Measurements from ENCODE around the gene NUTF2. TPM values are rescaled to one million over a fixed set of nuclear protein-coding genes. Genes with fewer than 3 reads are reported as not detected.
"Not testable (repeated sequence)": the region's sequence is repeated elsewhere in the genome, so short reads cannot be mapped to it uniquely, and the experiment has no call there.

Gene NUTF2
- polyA plus RNA-seq, 4 donors = 103 to 128 (median 126) TPM

DNA sequence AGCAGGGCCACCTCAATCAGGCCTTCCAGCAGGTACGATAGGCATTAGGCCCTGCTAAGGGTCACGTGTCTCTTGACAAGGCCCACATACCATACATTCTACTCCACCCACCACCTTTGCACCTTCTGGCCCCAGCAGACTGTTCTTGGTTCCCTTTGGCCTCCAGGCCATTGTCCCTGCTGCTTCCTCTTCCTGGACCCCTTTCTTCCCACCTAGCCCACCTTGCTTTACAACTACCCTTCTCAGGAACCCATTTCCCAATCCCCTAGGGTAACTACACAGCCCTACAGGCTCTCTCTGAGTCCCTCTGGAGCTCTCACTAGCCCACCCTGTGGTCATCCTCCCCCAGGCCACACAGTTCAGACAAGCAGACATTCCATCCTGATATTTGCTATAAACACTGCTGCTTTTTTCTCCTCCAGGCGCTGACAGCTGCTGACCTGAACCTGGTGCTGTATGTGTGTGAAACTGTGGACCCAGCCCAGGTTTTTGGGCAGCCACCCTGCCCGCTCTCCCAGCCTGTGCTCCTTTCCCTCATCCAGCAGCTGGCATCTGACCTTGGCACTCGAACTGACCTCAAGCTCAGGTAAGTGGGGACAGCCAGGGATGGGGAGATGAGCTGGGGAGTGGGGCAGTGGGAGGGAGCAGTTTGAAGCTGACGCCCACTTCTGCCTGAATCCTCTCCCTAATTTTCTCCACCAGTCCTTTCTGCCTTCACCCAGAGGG is 36.6 kb downstream of the NUTF2 start:
- no peak for DNase-seq (ENCODE audit: low read depth in 4 of 4, low spot score in 3 of 4)

DNA sequence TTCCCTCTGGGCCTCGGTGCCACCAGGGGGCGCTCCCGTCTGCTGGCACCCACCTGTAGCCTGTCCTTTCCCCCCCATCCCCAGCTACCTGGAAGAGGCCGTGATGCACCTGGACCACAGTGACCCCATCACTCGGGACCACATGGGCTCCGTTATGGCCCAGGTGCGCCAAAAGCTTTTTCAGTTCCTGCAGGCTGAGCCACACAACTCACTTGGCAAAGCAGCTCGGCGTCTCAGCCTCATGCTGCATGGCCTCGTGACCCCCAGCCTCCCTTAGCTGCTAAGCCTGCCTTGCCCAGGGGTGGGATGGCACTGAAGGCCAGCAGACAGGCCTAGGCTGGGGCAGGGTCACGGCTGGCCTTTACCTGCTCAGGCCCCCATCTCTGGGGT is 37.1 kb downstream of the NUTF2 start:
- no peak for DNase-seq (ENCODE audit: low read depth in 4 of 4, low spot score in 3 of 4)

DNA sequence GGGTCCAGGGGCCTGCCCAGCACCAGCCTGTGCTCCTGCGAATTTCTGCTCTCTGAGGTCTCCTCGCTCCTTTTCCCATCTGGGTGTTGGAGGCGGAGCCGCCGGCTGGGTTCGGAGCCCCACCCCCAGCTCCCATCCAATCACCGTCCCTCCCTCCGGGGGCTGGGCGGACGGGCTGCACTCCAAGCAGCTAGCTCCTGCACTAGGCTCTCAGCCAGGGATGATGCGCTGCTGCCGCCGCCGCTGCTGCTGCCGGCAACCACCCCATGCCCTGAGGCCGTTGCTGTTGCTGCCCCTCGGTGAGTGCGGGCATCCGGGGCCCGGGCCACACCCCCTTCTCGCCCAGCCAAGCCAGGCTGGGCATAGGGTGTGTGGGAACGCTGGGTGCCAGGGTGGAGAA is 38.0 kb downstream of the NUTF2 start, which contains the start of gene NRN1L:
TSS of gene NRN1L (plus strand) at position 202 of the 400 bp plus-strand sequence. CDS start at position 221, 19 bp downstream.
- DNase-seq (ENCODE audit: low read depth in 4 of 4, low spot score in 3 of 4) = peak in 2 of 4 donors; percentile 48 to 50

DNA sequence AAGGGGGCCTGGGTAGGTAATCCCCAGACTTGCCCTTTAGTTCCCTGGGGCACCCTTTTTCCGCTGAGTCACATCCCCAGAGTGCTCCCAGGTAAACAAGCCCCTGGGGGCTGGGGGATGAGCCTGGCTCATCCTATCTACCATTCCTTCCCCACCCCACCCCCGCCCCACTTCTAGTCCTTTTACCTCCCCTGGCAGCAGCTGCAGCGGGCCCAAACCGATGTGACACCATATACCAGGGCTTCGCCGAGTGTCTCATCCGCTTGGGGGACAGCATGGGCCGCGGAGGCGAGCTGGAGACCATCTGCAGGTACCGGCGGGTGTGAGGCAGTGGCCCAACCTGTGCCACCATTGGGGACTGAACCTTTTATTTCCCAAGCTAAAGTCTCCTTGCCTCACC is 38.8 kb downstream of the NUTF2 start:
- no peak for DNase-seq (ENCODE audit: low read depth in 4 of 4, low spot score in 3 of 4)

- no peak for DNase-seq (ENCODE audit: low read depth in 4 of 4, low spot score in 3 of 4)
Measured at GRCh38 chr16:67885976-67886375, 39.2 kb downstream of the NUTF2 start.

DNA sequence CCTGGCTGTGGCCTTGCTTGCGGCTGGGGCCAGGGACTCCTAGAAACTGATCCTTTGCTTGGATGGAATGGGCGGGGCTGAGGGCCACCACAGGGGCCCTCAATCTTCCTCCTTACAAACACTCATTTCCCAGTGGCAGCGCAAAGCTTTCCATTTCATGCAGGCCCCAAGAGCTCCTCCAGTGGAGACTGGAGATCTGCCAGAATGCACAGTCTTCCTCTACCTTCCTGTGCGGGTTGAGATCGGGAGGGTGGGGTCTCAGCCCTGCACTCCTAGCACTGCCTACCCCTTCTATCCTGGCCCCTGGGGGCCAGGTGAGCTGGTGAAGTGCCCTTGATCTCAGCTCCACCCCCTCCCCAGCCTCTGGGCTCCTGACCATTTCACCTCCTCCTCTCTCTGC is 39.7 kb downstream of the NUTF2 start:
- no peak for DNase-seq (ENCODE audit: low read depth in 4 of 4, low spot score in 3 of 4)

DNA sequence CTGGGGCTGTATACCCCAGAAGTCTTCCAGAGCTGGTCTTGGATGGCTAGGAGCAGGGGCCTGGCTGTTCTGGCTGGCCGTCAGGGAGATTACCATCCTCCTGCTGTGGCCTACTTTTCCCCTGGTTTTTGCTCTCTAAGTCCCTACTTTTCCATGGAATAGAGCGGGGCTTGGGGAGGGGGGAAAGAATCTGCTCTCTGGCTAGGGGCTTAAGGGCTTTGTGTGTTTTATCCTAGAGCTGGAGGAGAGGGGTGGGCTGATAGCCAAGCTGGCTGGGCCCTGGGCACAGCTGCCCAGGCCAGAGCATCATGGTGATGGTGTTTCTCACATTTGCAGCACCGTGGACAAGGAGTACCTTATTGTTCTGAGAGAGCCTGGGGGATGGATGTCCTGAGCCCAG is 41.6 kb downstream of the NUTF2 start:
- no peak for DNase-seq (ENCODE audit: low read depth in 4 of 4, low spot score in 3 of 4)

DNA sequence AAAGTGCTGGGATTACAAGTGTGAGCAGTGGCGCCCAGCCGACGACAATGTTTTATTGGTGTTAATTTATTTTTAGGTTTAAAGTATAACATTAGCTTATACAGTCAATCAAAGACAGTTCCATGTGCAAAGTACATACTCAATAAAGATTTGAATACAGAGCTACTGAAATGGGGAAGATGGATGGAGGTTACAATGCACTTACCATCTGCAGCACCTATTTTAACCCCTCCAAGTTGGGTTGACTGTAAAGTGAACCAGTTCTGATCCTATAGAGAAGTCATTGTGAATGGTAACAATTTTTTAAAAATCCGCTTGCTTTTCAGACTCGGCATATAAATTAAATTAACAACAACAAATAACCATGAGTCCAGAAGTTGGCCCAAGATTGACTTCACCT is 45.6 kb downstream of the NUTF2 start:
- no peak for DNase-seq (ENCODE audit: low read depth in 4 of 4, low spot score in 3 of 4)

- peak; percentile 81 to 93 (median 86) for DNase-seq (ENCODE audit: low read depth in 4 of 4, low spot score in 3 of 4)
Measured at GRCh38 chr16:67892899-67893742, 46.4 kb downstream of the NUTF2 start, which contains the start of gene PSKH1. Gene PSKH1, plus strand, starts transcription at chr16:67893254. Its CDS starts 15,496 bp downstream, at chr16:67908750.

DNA sequence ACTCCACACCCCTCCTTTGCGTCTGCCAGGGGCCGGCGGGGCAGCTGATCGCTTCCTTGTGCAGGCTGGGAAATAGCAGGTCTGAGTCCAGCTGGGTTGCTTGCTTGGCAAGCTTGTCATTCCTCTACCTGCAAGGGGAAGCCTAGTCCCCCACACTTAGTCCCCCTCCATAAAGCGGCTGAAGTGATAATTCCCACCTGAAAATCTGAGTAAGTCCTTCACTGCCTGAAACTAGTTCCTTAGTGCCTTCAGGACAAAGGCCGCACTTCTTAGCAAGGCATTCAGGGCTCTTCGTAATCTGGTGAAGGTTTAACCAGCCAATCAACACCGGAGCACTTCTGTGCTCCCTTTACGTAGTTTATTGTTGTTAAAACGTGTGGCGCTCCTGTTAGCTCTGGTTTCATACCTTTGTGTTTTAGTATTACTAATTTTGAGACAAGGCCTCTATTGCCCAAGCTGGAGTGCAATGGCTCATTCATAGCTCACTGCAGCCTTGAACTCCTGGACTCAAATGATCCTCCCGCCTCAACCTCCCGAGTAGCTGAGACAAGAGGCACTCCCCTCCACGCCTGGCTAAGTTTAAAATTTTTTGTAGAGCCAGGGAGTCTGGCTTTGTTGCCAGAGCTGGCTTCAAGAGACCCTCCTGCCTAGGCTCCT is 47.1 kb downstream of the NUTF2 start:
- DNase-seq (ENCODE audit: low read depth in 4 of 4, low spot score in 3 of 4) = no peak

DNA sequence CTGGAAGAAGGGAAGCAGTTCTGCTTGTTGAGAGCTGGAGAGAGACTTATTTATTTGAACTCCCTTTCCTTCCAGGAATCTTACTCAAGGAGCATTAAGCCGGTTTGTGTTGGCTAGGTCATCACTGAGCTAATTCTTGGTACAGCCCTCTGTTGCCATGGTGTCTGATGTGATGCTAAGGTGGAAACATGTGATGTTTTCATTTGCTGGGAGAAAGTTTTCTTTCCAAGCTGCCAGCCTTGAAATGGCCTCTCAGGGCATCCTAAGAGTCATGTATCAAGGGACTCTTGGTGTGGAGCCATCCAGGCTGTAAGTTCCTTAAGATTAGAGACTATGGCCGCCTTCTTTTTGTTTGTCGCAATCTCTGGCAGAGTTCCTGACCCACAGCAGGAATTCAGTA is 50.5 kb downstream of the NUTF2 start:
- DNase-seq (ENCODE audit: low read depth in 4 of 4, low spot score in 3 of 4) = no peak

DNA sequence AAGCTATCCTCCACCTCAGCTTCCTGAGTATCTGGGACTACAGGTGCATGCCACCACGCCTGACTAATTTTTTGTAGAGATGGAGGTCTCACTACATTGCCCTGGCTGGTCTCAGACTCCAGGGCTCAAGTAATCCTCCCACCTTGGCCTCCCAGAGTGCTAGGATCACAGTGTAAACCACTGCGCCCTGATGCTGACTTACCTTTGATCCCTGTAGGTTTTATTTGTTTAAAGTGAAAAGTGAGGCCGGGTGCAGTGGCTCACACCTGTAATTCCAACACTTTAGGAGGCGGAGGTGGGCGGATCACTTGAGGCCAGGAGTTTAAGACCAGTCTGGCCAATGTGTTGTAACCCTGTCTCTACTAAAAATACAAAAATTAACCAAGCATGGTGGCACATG is 55.0 kb downstream of the NUTF2 start:
- DNase-seq (ENCODE audit: low read depth in 4 of 4, low spot score in 3 of 4) = no peak

DNA sequence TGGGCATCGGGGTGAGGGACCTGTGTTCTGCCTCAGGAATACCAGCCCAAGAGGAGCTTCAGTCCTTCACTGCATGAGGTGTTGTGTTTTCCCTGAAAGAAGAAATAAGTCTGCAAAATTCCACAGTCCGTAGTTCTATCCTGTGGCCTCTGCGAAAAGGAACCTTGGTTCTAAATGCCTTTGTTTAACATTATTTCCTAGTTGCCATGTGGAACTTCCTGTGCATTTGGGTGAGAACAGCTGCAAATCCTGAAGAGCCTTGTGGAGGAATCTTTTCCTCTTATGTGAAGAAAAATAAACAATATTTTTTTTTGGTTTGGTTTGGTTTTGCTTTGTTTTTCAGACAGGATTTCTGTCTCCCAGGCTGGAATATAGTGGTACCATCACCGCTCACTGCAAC is 56.1 kb downstream of the NUTF2 start:
- DNase-seq (ENCODE audit: low read depth in 4 of 4, low spot score in 3 of 4) = no peak

DNA sequence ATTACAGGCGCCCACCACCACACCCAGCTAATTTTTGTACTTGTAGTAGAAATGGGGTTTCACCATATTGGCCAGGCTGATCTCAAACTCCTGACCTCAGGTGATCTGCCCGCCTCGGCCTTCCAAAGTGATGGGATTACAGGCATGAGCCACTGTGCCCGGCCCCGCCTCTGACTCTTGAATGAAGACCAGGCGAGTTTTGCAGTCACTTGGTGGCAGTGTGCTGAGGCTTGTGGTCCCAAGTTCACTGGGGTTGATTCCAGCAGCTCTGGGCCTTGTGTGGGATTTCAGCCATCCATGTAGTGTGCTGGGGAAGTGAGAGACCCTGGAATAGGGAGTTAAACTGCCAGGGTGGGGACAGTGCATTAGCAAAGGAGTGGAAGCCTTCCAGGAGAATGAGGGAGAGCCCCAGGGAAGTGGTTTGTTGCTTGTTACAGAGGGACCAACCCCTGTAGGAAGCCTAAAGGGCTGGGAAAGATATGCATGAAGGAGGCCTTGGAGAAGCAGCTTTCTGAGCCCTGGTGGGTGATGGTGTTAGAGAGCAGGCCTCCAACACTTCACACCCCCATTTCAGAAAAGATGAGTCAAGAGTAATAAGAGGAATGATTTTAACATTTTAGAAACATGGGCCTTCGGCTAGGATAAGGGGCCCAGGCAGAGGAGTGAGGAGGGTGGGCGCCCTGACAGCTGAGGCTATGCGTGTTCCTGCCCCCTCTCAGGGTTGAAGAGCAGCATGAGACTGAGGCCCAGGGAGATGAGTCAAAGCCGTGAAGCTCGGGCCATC is 60.9 kb downstream of the NUTF2 start:
- no peak for DNase-seq (ENCODE audit: low read depth in 4 of 4, low spot score in 3 of 4)

DNA sequence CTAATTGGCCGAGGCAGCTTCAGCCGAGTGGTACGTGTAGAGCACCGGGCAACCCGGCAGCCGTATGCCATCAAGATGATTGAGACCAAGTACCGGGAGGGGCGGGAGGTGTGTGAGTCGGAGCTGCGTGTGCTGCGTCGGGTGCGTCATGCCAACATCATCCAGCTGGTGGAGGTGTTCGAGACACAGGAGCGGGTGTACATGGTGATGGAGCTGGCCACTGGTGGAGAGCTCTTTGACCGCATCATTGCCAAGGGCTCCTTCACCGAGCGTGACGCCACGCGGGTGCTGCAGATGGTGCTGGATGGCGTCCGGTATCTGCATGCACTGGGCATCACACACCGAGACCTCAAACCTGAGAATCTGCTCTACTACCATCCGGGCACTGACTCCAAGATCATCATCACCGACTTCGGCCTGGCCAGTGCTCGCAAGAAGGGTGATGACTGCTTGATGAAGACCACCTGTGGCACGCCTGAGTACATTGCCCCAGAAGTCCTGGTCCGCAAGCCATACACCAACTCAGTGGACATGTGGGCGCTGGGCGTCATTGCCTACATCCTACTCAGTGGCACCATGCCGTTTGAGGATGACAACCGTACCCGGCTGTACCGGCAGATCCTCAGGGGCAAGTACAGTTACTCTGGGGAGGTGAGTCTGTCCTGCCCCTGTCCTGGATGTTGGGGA is 62.5 kb downstream of the NUTF2 start:
- no peak for DNase-seq (ENCODE audit: low read depth in 4 of 4, low spot score in 3 of 4)

- DNase-seq (ENCODE audit: low read depth in 4 of 4, low spot score in 3 of 4) = no peak
Measured at GRCh38 chr16:67910158-67910557, 63.4 kb downstream of the NUTF2 start.

DNA sequence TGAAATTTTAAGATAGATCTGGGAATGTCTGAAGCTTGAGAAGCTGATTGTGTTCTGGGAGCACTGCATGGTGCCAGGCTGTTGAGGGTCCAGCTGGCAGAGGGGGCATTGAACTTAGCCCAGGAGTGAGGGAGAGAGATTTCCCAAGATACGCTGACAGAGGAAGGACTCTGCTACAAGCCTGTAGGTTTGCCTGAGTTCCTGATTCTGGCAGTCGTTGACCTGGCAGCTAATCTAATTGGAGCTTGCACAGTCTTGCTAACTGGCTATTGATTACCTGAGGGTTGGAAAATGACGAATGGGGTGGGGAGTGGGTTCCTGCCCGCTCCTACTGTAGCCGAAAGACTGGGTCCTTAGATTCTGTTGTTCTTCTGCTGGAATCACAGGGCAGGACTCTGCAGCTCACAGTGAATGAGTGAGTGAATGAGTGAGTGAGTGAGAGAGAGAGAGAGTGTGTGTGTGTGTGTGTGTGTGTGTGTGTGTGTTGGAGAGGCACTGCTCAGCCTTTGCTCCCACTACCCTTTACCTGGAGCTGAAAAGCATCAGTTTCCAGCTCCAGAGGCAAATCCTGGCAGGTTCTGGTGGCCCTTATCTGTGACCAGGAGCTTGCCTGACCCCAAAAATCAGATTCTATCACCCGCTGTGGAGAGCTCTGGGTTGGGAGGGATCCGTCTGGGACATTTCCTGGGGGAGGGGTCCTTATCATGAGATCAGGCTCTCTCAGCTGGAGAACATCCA is 68.2 kb downstream of the NUTF2 start:
- DNase-seq (ENCODE audit: low read depth in 4 of 4, low spot score in 3 of 4) = no peak

GRCh38 chr16:67915496-67915769 is 68.7 kb downstream of the NUTF2 start:
- not testable (repeated sequence) for DNase-seq (ENCODE audit: low read depth in 4 of 4, low spot score in 3 of 4)

All from left renal pelvis (tissue), 4 donors.